ENCODE measurements around the gene GRID1.
"Not testable (repeated sequence)": the region's sequence is repeated elsewhere in the genome, so short reads cannot be mapped to it uniquely, and the experiment has no call there.

Gene GRID1

GRCh38 chr10:86102031-86102430 is 264.6 kb downstream of the GRID1 start:
- DNase-seq = no peak

- no peak for DNase-seq
Observed at GRCh38 chr10:86100581-86101061, 266.0 kb downstream of the GRID1 start.

GRCh38 chr10:86099542-86100334 is 266.9 kb downstream of the GRID1 start:
- DNase-seq = no peak

GRCh38 chr10:86098187-86098881 is 268.3 kb downstream of the GRID1 start:
- DNase-seq = no peak

- DNase-seq = not testable (repeated sequence)
Observed at GRCh38 chr10:86095061-86095460, 271.5 kb downstream of the GRID1 start.

GRCh38 chr10:86092311-86092710 is 274.3 kb downstream of the GRID1 start:
- DNase-seq = not testable (repeated sequence)

GRCh38 chr10:86091216-86091615 is 275.4 kb downstream of the GRID1 start:
- DNase-seq = no peak

GRCh38 chr10:86090807-86091206 is 275.8 kb downstream of the GRID1 start:
- DNase-seq = no peak

GRCh38 chr10:86087716-86088115 is 278.9 kb downstream of the GRID1 start:
- no peak for DNase-seq

- DNase-seq = no peak
Observed at GRCh38 chr10:86086418-86086817, 280.2 kb downstream of the GRID1 start.

- no peak for DNase-seq
Observed at GRCh38 chr10:86085686-86086085, 280.9 kb downstream of the GRID1 start.

- no peak for DNase-seq
Observed at GRCh38 chr10:86085136-86085535, 281.5 kb downstream of the GRID1 start.

GRCh38 chr10:86084585-86084984 is 282.0 kb downstream of the GRID1 start:
- no peak for DNase-seq

- no peak for DNase-seq
Observed at GRCh38 chr10:86083664-86084175, 282.9 kb downstream of the GRID1 start.

- no peak for DNase-seq
Observed at GRCh38 chr10:86083206-86083605, 283.4 kb downstream of the GRID1 start.

GRCh38 chr10:86082556-86082955 is 284.0 kb downstream of the GRID1 start:
- DNase-seq = no peak

- no peak for DNase-seq
Observed at GRCh38 chr10:86079088-86079487, 287.5 kb downstream of the GRID1 start.

GRCh38 chr10:86078639-86079035 is 288.0 kb downstream of the GRID1 start:
- no peak for DNase-seq

GRCh38 chr10:86077871-86078638 is 288.5 kb downstream of the GRID1 start:
- no peak for DNase-seq

GRCh38 chr10:86077271-86077670 is 289.3 kb downstream of the GRID1 start:
- no peak for DNase-seq

GRCh38 chr10:86076497-86076896 is 290.1 kb downstream of the GRID1 start:
- DNase-seq = not testable (repeated sequence)

GRCh38 chr10:86075512-86075911 is 291.1 kb downstream of the GRID1 start:
- DNase-seq = no peak

GRCh38 chr10:86074294-86074693 is 292.3 kb downstream of the GRID1 start:
- DNase-seq = no peak
